H1 (cell line): ENCODE measurements around the gene NELL2. TPM values are rescaled to one million over a fixed set of nuclear protein-coding genes. Genes with fewer than 3 reads are reported as not detected.

Experiments used
- TEAD4 ChIP-seq: IDR thresholded peaks from 2 replicates; pipeline ENCODE4 v1.6.1; 2012; ENCODE audit warnings: low read depth, low read length, inconsistent platforms, mixed read lengths
- polyA plus RNA-seq, 7 experiments: library from polyadenylated mRNA; depleted of rRNA in 3 of 7; stranded (reverse) in 5 of 7; unstranded in 2 of 7; fragments of >200 nt in 5 of 7; fragments of 200-250 nt in 2 of 7; gene quantifications; 1 replicate in 5 of 7; 2 replicates in 1 of 7; 4 replicates in 1 of 7; pipeline versions ENCODE4 v1.2.1 to v1.2.3, GENCODE V29; 2011 to 2013; ENCODE audit warnings: missing spikeins in 2 of 7, mixed read lengths in 2 of 7
- total RNA-seq: library from RNA; stranded (reverse); fragmentation: NEBNext Ultra II Directional; extraction: Animal tissue kit (Norgen Biotek cat#: 25700); gene quantifications from 2 replicates; pipeline ENCODE4 v1.2.1, GENCODE V29; 2021

Gene NELL2
- total and polyA plus RNA-seq, 2 of the 8 experiments (the other 6 are each of a cell fraction or from before 2014, with no cell fraction given) = 54.2 to 56.8 TPM

GRCh38 chr12:44780221-44780790 lies 95.8 kb downstream of the NELL2 start (continued):
- TF ChIP-seq TEAD4 = no peak
